A673 (cell line): ENCODE data around the gene CELSR1. TPM values are rescaled to one million over a fixed set of nuclear protein-coding genes. Genes with fewer than 3 reads are reported as not detected.

Experiments
- BruUV-seq: library from RNA; stranded (reverse); fragments of 400-500 nt; replicated peaks from 2 replicates; lab custom pipeline; 2021; lab: Mats Ljungman, UMichigan
- CTCF ChIA-PET: fragments of 300-600 bp; sonication (Branson Sonifier 250); formaldehyde crosslinking; loops from one replicate; lab custom pipeline; 2022; ENCODE audit warnings: antibody characterized with exemption; lab: Charles Lee
- POLR2A ChIA-PET: fragments of 300-600 bp; sonication (Branson Sonifier 250); formaldehyde crosslinking; loops from one replicate; lab custom pipeline; 2022; ENCODE audit warnings: antibody characterized with exemption; ENCODE audit not compliant: low non-redundant PET; lab: Charles Lee
- DNase-seq: peaks from one replicate; pipeline ENCODE4 v3.0.0-alpha.2; 2015; ENCODE audit warnings: low spot score
- H3K27ac ChIP-seq: fragments of 200-600 bp; sonication (generic); 2 replicates; pipeline ENCODE4 v1.5.1; 2016; ENCODE audit warnings: mixed run types, low read depth, mild to moderate bottlenecking, mixed read lengths, antibody characterized with exemption, low read length; ENCODE audit not compliant: poor library complexity, severe bottlenecking
- H3K27me3 ChIP-seq: fragments of 200-600 bp; sonication (generic); replicated peaks from 2 replicates; pipeline ENCODE4 v1.6.1; 2017; ENCODE audit warnings: mixed run types, low read depth, mild to moderate bottlenecking, mixed read lengths, antibody characterized with exemption, low read length; ENCODE audit not compliant: insufficient read depth, poor library complexity
- H3K36me3 ChIP-seq: fragments of 200-600 bp; sonication (generic); 2 replicates; pipeline ENCODE4 v1.6.1; 2016; ENCODE audit warnings: mixed run types, mild to moderate bottlenecking, mixed read lengths, antibody characterized with exemption, low read length; ENCODE audit not compliant: insufficient read depth, poor library complexity, severe bottlenecking
- H3K4me1 ChIP-seq: fragments of 200-600 bp; sonication (generic); 2 replicates; pipeline ENCODE4 v1.6.1; 2017; ENCODE audit warnings: mixed run types, mild to moderate bottlenecking, mixed read lengths, antibody characterized with exemption, low read length; ENCODE audit not compliant: insufficient read depth, poor library complexity, severe bottlenecking
- H3K4me3 ChIP-seq: fragments of 200-600 bp; sonication (generic); 2 replicates; pipeline ENCODE4 v1.5.1; 2016; ENCODE audit warnings: low read depth, mixed run types, mild to moderate bottlenecking, mixed read lengths, low read length; ENCODE audit not compliant: poor library complexity, severe bottlenecking
- H3K9me3 ChIP-seq: fragments of 200-600 bp; sonication (generic); 2 replicates; pipeline ENCODE4 v1.6.1; 2016; ENCODE audit warnings: mixed run types, low read depth, mild to moderate bottlenecking, mixed read lengths, antibody characterized with exemption, low read length; ENCODE audit not compliant: poor library complexity, severe bottlenecking
- CTCF ChIP-seq: fragments of 300-800, 200-600 bp; sonication (generic); conservative IDR thresholded peaks from 2 replicates; pipeline ENCODE4 v1.5.1; 2017; ENCODE audit warnings: low read depth, mild to moderate bottlenecking, antibody characterized with exemption, low read length, moderate library complexity, mixed read lengths
- EZH2 ChIP-seq: fragments of 200-600 bp; sonication (generic); IDR thresholded peaks from 2 replicates; pipeline ENCODE4 v1.6.1; 2017; ENCODE audit warnings: borderline replicate concordance, low read depth, mild to moderate bottlenecking, mixed read lengths, antibody characterized with exemption, low read length; ENCODE audit not compliant: poor library complexity, severe bottlenecking
- intact Hi-C: fragments of 100-400 bp; cut with micrococcal nuclease; formaldehyde crosslinking; loops from one replicate; pipeline ENCODE4 v1.10.0; 2022; ENCODE audit not compliant: unreplicated experiment
- total RNA-seq: library from RNA; stranded (reverse); gene quantifications from 2 replicates; pipeline ENCODE4 v1.2.3, GENCODE V29; 2021

CELSR1 gene
- total RNA-seq, 1 experiment from 2014 or later: 2.3 TPM

- Histone ChIP-seq H3K27me3 (no peaks in the 10 kb centered on the region), H3K4me3 (no peak overlapping the region), H3K27ac (no peak overlapping the region), H3K9me3 (no peaks in the 10 kb centered on the region), H3K36me3 (no peaks in the 10 kb centered on the region), H3K4me1 (no peaks in the 10 kb centered on the region)
- TF ChIP-seq EZH2 (no peak), CTCF (no peak)
- no TSS peak for BruUV-seq
- intact Hi-C loops: no loop called here
- ChIA-PET CTCF (no interaction called here), POLR2A (no interaction called here)
- no peak for DNase-seq
These were observed 158.1 kb downstream of the CELSR1 start for GRCh38 chr22:46379066-46379930.

- ChIA-PET CTCF (no interaction called here), POLR2A (no interaction called here)
- H3K36me3 ChIP-seq: no peaks in the 10 kb centered on the region
- no TSS peak for BruUV-seq
- no peak for DNase-seq
- no peaks in the 10 kb centered on the region for H3K4me1 ChIP-seq
- TF ChIP-seq CTCF (no peak), EZH2 (no peak)
- H3K27ac ChIP-seq: no peak overlapping the region
- H3K4me3 ChIP-seq: no peak overlapping the region
- H3K9me3 ChIP-seq: no peaks in the 10 kb centered on the region
- intact Hi-C loops: no loop called here
- H3K27me3 ChIP-seq: no peaks in the 10 kb centered on the region
These were observed 158.9 kb downstream of the CELSR1 start for GRCh38 chr22:46378426-46379065.

- no TSS peak for BruUV-seq
- Histone ChIP-seq H3K36me3 (no peaks in the 10 kb centered on the region), H3K27me3 (no peaks in the 10 kb centered on the region), H3K4me3 (no peak overlapping the region), H3K4me1 (no peaks in the 10 kb centered on the region), H3K27ac (no peak overlapping the region), H3K9me3 (no peaks in the 10 kb centered on the region)
- DNase-seq: no peak
- ChIA-PET POLR2A (no interaction called here), CTCF (no interaction called here)
- intact Hi-C loops: no loop called here
- no peak for TF ChIP-seq CTCF
- TF ChIP-seq EZH2: no peak
These were observed 159.6 kb downstream of the CELSR1 start for GRCh38 chr22:46377525-46378425.
